K562 (cell line): ENCODE data around the gene LRP1. TPM values are rescaled to one million over a fixed set of nuclear protein-coding genes. Genes with fewer than 3 reads are reported as not detected.

ENCODE experiments used
- ARID3B ChIP-seq: fragments of 250-450 bp; sonication (Bioruptor Pico); IDR thresholded peaks from 2 replicates; pipeline ENCODE4 v1.4.0; 2020; ENCODE audit warnings: borderline replicate concordance
- BRD9 ChIP-seq: fragments of 450-650 bp; IDR thresholded peaks from 2 replicates; pipeline ENCODE4 v1.6.1; 2018; ENCODE audit warnings: low read depth; ENCODE audit not compliant: partially characterized antibody
- CSDE1 ChIP-seq, 2 experiments: fragments of 450-650 bp; IDR thresholded peaks; 2 replicates each; pipeline ENCODE4 v1.6.1; 2016; ENCODE audit warnings: mild to moderate bottlenecking in 1 of 2
- E2F3 ChIP-seq: fragments of 250-450 bp; sonication (Bioruptor Pico); IDR thresholded peaks from 2 replicates; pipeline ENCODE4 v1.4.0; 2020; ENCODE audit warnings: mild to moderate bottlenecking
- FOXP4 ChIP-seq: sonication (generic); formaldehyde crosslinking; IDR thresholded peaks from 2 replicates; pipeline ENCODE4 v1.8.0; 2022; ENCODE audit warnings: mild to moderate bottlenecking, missing genetic modification reagents, borderline replicate concordance
- JUND ChIP-seq, 2 experiments: IDR thresholded peaks; 2 replicates in 1 of 2; 3 replicates in 1 of 2; pipeline ENCODE4 v1.6.1; 2011; ENCODE audit warnings: borderline replicate concordance in 2 of 2, low read depth in 2 of 2, low read length in 2 of 2, improper control_type of control experiment in 1 of 2, missing biosample characterization in 1 of 2, missing genetic modification characterization in 1 of 2, missing genetic modification reagents in 1 of 2
- MEIS2 ChIP-seq: fragments of 450-650 bp; IDR thresholded peaks from 2 replicates; pipeline ENCODE4 v1.6.1; 2014; ENCODE audit warnings: mild to moderate bottlenecking; ENCODE audit not compliant: partially characterized antibody
- MTA2 ChIP-seq: fragments of 450-650 bp; IDR thresholded peaks from 2 replicates; pipeline ENCODE4 v1.6.1; 2016; ENCODE audit warnings: low read depth
- POLR2B ChIP-seq: fragments of 450-650 bp; IDR thresholded peaks from 2 replicates; pipeline ENCODE4 v1.6.1; 2018; ENCODE audit warnings: low read depth; ENCODE audit not compliant: partially characterized antibody
- RBM34 ChIP-seq: fragments of 200-400 bp; formaldehyde crosslinking; IDR thresholded peaks from 2 replicates; pipeline ENCODE4 v1.6.1; 2018; ENCODE audit warnings: low read length, borderline replicate concordance; ENCODE audit not compliant: insufficient read depth
- UBTF ChIP-seq, 2 experiments: IDR thresholded peaks; 2 replicates each; pipeline ENCODE4 v1.6.1; 2012; ENCODE audit warnings: improper control_type of control experiment in 2 of 2, low read depth in 2 of 2, low read length in 2 of 2, borderline replicate concordance in 1 of 2
- ZBTB7A ChIP-seq: IDR thresholded peaks from 2 replicates; pipeline ENCODE4 v1.6.1; 2011; ENCODE audit warnings: low read depth, mild to moderate bottlenecking, low read length, moderate library complexity, borderline replicate concordance; ENCODE audit not compliant: control insufficient read depth
- ZNF134 ChIP-seq: fragments of 250-450 bp; sonication (Bioruptor Pico); conservative IDR thresholded peaks from 2 replicates; pipeline ENCODE4 v1.4.0; 2020
- ZNF143 ChIP-seq: sonication (generic); formaldehyde crosslinking; IDR thresholded peaks from 2 replicates; pipeline ENCODE4 v1.9.0; 2022; ENCODE audit warnings: mild to moderate bottlenecking, missing genetic modification reagents
- ZNF384 ChIP-seq: IDR thresholded peaks from 2 replicates; pipeline ENCODE4 v1.6.1; 2012; ENCODE audit warnings: low read depth, low read length, improper control_type of control experiment
- ZNF395 ChIP-seq: fragments of 200-800 bp; sonication (Bioruptor generic); IDR thresholded peaks from 2 replicates; pipeline ENCODE4 v1.6.1; 2017; ENCODE audit warnings: missing genetic modification characterization, missing compliant biosample characterization
- ZNF780A ChIP-seq: fragments of 250-450 bp; sonication (Bioruptor Pico); IDR thresholded peaks from 2 replicates; pipeline ENCODE4 v1.5.0; 2021; ENCODE audit warnings: mild to moderate bottlenecking
- polyA plus RNA-seq, 8 experiments: library from polyadenylated mRNA; depleted of rRNA in 4 of 8; stranded (reverse) in 5 of 8; unstranded in 3 of 8; fragments of >200 nt; fragmentation: Nextera tagmentation in 2 of 8; fragmentation: Illumina TruSeq in 1 of 8; extraction: Ambion mirVana in 2 of 8; extraction: Trizol in 1 of 8; gene quantifications; 2 replicates each; pipeline versions ENCODE4 v1.2.1 to v1.2.3, GENCODE V29; 2011 to 2014; ENCODE audit warnings: inconsistent platforms in 1 of 8, missing spikeins in 1 of 8
- total RNA-seq, 7 experiments: library from RNA; depleted of rRNA in 6 of 7; stranded (reverse); fragments of >200 nt in 6 of 7; fragmentation: Illumina TruSeq in 2 of 7; extraction: Trizol in 2 of 7; gene quantifications; 2 replicates each; pipeline versions ENCODE4 v1.2.1 to v1.2.3, GENCODE V29; 2011 to 2021; ENCODE audit warnings: low replicate concordance in 1 of 7
- TF ChIP-seq, protein P1 (sequence below): fragments of 250-450 bp; sonication (Bioruptor Pico); IDR thresholded peaks from 2 replicates; pipeline ENCODE4 v1.8.0; 2022; ENCODE audit warnings: moderate library complexity, mild to moderate bottlenecking, inconsistent platforms

Gene LRP1
- total and polyA plus RNA-seq, 9 of the 15 experiments (the other 6 are each of a cell fraction or from before 2014, with no cell fraction given): 0.04 to 0.64 (median 0.19) TPM; not detected in 2

DNA sequence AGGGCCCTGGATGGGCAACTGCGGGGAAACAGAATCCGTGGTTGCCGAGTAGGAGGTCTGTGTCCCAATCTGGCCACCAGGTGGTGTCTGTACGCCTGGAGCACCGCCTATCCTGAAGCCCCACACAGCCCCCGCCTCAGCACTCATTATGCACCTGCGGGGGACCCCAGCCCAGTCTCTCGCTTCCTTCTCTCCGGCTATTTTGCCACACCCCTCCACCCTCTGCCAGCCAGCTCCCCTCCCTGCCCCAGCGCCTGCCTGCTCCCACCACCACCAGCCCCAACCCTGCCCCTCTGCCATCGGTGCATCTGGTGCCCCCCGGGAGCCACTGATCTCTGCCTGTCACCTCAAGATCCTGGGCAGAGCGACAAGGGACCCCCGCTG is 86.1 kb downstream of the LRP1 start (continued):
- no peak for TF ChIP-seq CSDE1 (IDR thresholded peaks at IDR 0.05)
- TF ChIP-seq ZNF384: no peak
- TF ChIP-seq RBM34: no peak
- no peak for TF ChIP-seq MTA2
- peak; percentile 86 for TF ChIP-seq ZBTB7A
- no peak for TF ChIP-seq MEIS2
- no peak for TF ChIP-seq E2F3 (CRISPR knock-in tag)
- TF ChIP-seq FOXP4 (CRISPR knock-in tag): no peak
- TF ChIP-seq UBTF (IDR thresholded peaks at IDR 0.05; ENCODE audit: borderline replicate concordance in 1 of 2, low read depth in 2 of 2, low read length in 2 of 2): 0 out of 4 replicates have a peak, but pooled peaks of 1 of the 2 experiments have one; percentile 33
- TF ChIP-seq ZNF134 (CRISPR knock-in tag): no peak
- TF ChIP-seq BRD9: no peak
- TF ChIP-seq ARID3B (CRISPR knock-in tag): no peak
- TF ChIP-seq JUND (IDR thresholded peaks at IDR 0.05; ENCODE audit: borderline replicate concordance, low read depth, low read length): peak; percentile 52; the same call in 1 of the 2 replicates
- TF ChIP-seq JUND (tag; IDR thresholded peaks at IDR 0.05; ENCODE audit: borderline replicate concordance, low read depth, low read length): no peak; the same call in 2 of the 3 replicates
- TF ChIP-seq, protein P1, sequence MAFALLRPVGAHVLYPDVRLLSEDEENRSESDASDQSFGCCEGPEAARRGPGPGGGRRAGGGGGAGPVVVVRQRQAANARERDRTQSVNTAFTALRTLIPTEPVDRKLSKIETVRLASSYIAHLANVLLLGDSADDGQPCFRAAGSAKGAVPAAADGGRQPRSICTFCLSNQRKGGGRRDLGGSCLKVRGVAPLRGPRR (CRISPR knock-in tag): no peak
- no peak for TF ChIP-seq ZNF143
- TF ChIP-seq ZNF395 (CRISPR knock-in tag): no peak
- no peak for TF ChIP-seq POLR2B
- no peak for TF ChIP-seq ZNF780A (CRISPR knock-in tag)
